ENCODE results near the gene MPRIP. TPM values are rescaled to one million over a fixed set of nuclear protein-coding genes. Genes with fewer than 3 reads are reported as not detected.

Gene MPRIP
- total RNA-seq, 6 experiments from 2014 or later = 39.0 to 97.6 (median 76.7) TPM

- H3K4me1 ChIP-seq = peaks cover 0 to 41% (median 17%) of the 10 kb centered on the region in 4 donors
- no peaks in the 10 kb centered on the region for H3K9me3 ChIP-seq
- peaks cover under 1 to 39% (median 16%) of the 10 kb centered on the region in 4 donors for H3K36me3 ChIP-seq
- intact Hi-C loops (cut with DNase I) = no loop called here
- DNase-seq = peak; percentile 90 to 93 (median 92)
- H3K27ac ChIP-seq = peak overlapping the region; percentile 19 to 46 (median 39)
- TF ChIP-seq POLR2A (IDR thresholded peaks at IDR 0.05) (no peak), CTCF (IDR thresholded peaks at IDR 0.05) (no peak)
- ATAC-seq = peak; percentile 82 to 84 (median 84)
- whole genome bisulfite sequencing (ENCODE audit: insufficient coverage, low coverage, low lambda C conversion rate, missing lambda C conversion rate) = 0% methylated on average over 1 of the region's 8 CpGs
- H3K27me3 ChIP-seq = no peaks in the 10 kb centered on the region
- H3K4me3 ChIP-seq = no peak overlapping the region
These were observed 109.7 kb downstream of the MPRIP start for GRCh38 chr17:17151962-17152361.

GRCh38 chr17:17152385-17152784 lies 110.1 kb downstream of the MPRIP start:
- no peak for DNase-seq
- Histone ChIP-seq H3K27me3 (no peaks in the 10 kb centered on the region), H3K36me3 (peaks cover 3 to 39% (median 16%) of the 10 kb centered on the region in 4 donors), H3K4me1 (peaks cover 0 to 41% (median 17%) of the 10 kb centered on the region in 4 donors), H3K4me3 (no peak overlapping the region), H3K27ac (peak overlapping the region in 1 of 3 donors; percentile 46), H3K9me3 (no peaks in the 10 kb centered on the region)
- no peak for TF ChIP-seq CTCF (IDR thresholded peaks at IDR 0.05)
- TF ChIP-seq POLR2A (IDR thresholded peaks at IDR 0.05) = no peak
- no peak for ATAC-seq
- WGBS (ENCODE audit: insufficient coverage, low coverage, low lambda C conversion rate, missing lambda C conversion rate) = 79% methylated on average over 2 of the region's 4 CpGs
- intact Hi-C loops (cut with DNase I) = no loop called here

- Histone ChIP-seq H3K9me3 (no peaks in the 10 kb centered on the region), H3K27me3 (no peaks in the 10 kb centered on the region), H3K4me3 (no peak overlapping the region), H3K4me1 (peaks cover 0 to 41% (median 17%) of the 10 kb centered on the region in 4 donors), H3K36me3 (peaks cover 3 to 38% (median 15%) of the 10 kb centered on the region in 4 donors), H3K27ac (no peak overlapping the region)
- TF ChIP-seq CTCF (IDR thresholded peaks at IDR 0.05) = no peak
- TF ChIP-seq POLR2A (IDR thresholded peaks at IDR 0.05) = no peak
- intact Hi-C loops (cut with DNase I) = no loop called here
- 92% methylated on average over 2 of the region's 9 CpGs for WGBS (ENCODE audit: insufficient coverage, low coverage, low lambda C conversion rate, missing lambda C conversion rate)
- DNase-seq = no peak
- ATAC-seq = no peak
These were observed 110.8 kb downstream of the MPRIP start for GRCh38 chr17:17153071-17153470.

- TF ChIP-seq POLR2A (IDR thresholded peaks at IDR 0.05) = no peak
- no peak for TF ChIP-seq CTCF (IDR thresholded peaks at IDR 0.05)
- H3K36me3 ChIP-seq = peaks cover 3 to 40% (median 14%) of the 10 kb centered on the region in 4 donors
- WGBS (ENCODE audit: insufficient coverage, low coverage, low lambda C conversion rate, missing lambda C conversion rate) = 91% methylated on average over 4 of the region's 7 CpGs
- H3K9me3 ChIP-seq = no peaks in the 10 kb centered on the region
- peaks cover 0 to 41% (median 17%) of the 10 kb centered on the region in 4 donors for H3K4me1 ChIP-seq
- H3K4me3 ChIP-seq = no peak overlapping the region
- H3K27ac ChIP-seq = no peak overlapping the region
- intact Hi-C loops (cut with DNase I) = no loop called here
- DNase-seq (no peak), ATAC-seq (no peak)
- no peaks in the 10 kb centered on the region for H3K27me3 ChIP-seq
These were observed 111.5 kb downstream of the MPRIP start for GRCh38 chr17:17153709-17154108.
